Omental fat pad (tissue), 4 donors: Measurements from ENCODE around the gene HPN. TPM values are rescaled to one million over a fixed set of nuclear protein-coding genes. Genes with fewer than 3 reads are reported as not detected.
"Not testable (repeated sequence)": the region's sequence is repeated elsewhere in the genome, so short reads cannot be mapped to it uniquely, and the experiment has no call there.

Experiments used
- ATAC-seq: fragments of 150-250 bp; one replicate; pipeline ENCODE4 v1.9.1; 2016; ENCODE audit warnings: mild to moderate bottlenecking, moderate library complexity; ENCODE audit not compliant: low FRiP score
- DNase-seq: peaks from one replicate; pipeline ENCODE4 v3.0.0-alpha.2; 2019; ENCODE audit warnings: low spot score
- total RNA-seq, 4 donors: library from RNA; depleted of rRNA; stranded (reverse); fragments of >200 nt; gene quantifications; one replicate each; pipeline ENCODE4 v1.1.0, GENCODE V29; 2016
- TF ChIP-seq, protein P1 (sequence below), 3 donors: fragments of 450-650 bp; IDR thresholded peaks; one replicate each; pipeline ENCODE4 v1.5.1; 2016 to 2017; ENCODE audit warnings: antibody characterized with exemption in 3 of 3, mild to moderate bottlenecking in 3 of 3, moderate library complexity in 2 of 3

HPN gene
- total RNA-seq, 4 donors from 2014 or later = 0.95 to 1.4 (median 1.2) TPM

DNA sequence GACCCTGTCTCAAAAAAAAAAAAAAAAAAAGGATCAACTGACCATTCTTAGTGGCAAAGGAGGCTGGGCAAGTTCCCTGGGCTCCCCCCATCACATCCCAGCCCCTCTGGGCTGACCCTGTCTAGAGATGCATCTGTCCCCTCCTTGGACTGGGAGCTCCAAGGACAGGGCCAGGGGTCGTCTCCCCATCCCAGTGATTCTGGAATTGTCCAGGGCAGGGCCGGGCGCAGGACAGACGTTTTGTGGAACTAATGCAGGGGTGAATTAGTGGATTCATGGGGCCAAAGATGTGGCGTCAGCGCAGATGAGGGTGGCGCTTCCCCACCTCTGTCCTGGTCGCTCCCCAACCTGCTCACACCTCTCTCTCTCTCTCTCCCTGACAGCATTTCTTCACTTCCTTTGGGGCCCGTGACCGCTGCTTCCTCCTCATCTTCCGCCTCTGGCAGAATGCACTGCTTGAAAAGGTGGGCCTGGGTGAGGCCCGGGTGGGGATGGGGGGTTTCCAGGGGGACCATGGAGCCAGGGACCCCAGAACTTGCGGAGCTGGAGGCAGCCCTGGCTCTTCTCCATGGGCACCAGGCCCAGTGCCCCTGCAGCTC lies 30.3 kb upstream of the HPN start:
- TF ChIP-seq, protein P1, sequence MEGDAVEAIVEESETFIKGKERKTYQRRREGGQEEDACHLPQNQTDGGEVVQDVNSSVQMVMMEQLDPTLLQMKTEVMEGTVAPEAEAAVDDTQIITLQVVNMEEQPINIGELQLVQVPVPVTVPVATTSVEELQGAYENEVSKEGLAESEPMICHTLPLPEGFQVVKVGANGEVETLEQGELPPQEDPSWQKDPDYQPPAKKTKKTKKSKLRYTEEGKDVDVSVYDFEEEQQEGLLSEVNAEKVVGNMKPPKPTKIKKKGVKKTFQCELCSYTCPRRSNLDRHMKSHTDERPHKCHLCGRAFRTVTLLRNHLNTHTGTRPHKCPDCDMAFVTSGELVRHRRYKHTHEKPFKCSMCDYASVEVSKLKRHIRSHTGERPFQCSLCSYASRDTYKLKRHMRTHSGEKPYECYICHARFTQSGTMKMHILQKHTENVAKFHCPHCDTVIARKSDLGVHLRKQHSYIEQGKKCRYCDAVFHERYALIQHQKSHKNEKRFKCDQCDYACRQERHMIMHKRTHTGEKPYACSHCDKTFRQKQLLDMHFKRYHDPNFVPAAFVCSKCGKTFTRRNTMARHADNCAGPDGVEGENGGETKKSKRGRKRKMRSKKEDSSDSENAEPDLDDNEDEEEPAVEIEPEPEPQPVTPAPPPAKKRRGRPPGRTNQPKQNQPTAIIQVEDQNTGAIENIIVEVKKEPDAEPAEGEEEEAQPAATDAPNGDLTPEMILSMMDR (IDR thresholded peaks at IDR 0.05) = no peak
- no peak for ATAC-seq
- DNase-seq = no peak

DNA sequence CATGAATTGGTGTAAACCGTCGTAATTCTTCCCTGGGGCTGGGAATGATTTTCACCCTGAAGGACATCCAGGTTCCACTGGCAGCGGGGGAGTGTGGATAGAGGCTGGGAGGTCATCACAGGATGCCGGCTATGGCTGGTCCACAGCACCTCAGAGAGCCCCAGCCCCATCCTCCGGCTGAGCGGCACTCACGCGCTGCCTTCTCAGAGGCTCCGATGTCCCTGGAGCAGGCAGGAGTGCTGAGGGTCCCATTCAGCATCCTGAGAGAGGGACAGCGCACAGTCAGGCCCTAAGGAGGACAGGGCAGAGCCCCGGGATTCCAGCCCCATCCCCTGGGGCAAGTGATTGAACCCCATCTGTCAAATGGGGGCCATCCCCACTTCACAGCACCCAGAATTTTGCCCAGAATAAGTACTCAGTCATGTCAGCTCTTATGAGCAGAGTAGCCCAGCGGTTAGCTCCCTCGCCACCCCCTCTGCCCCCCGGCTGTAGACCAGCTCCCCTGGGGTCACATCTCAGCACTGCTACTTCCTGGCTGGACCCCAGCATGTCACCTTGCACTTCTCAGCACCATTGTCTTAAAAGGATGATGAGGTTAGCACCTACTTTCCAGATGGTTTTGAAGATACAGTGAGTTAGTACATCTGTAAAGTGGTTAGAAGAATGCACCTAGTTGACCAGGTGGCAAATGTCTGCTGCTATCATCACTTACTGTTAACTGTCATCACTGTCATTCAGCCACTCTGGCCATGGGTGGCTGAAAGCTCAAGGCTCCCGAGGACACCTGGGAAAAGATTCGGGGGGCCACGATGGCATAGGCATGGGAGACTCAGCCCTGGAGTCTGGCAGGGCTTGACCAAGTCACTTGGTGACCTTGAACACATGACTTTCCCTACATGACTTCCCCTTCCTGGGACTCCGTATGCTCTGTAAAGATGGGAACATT lies 29.5 kb upstream of the HPN start:
- no peak for ATAC-seq
- TF ChIP-seq, protein P1 (IDR thresholded peaks at IDR 0.05) = no peak
- DNase-seq = no peak

DNA sequence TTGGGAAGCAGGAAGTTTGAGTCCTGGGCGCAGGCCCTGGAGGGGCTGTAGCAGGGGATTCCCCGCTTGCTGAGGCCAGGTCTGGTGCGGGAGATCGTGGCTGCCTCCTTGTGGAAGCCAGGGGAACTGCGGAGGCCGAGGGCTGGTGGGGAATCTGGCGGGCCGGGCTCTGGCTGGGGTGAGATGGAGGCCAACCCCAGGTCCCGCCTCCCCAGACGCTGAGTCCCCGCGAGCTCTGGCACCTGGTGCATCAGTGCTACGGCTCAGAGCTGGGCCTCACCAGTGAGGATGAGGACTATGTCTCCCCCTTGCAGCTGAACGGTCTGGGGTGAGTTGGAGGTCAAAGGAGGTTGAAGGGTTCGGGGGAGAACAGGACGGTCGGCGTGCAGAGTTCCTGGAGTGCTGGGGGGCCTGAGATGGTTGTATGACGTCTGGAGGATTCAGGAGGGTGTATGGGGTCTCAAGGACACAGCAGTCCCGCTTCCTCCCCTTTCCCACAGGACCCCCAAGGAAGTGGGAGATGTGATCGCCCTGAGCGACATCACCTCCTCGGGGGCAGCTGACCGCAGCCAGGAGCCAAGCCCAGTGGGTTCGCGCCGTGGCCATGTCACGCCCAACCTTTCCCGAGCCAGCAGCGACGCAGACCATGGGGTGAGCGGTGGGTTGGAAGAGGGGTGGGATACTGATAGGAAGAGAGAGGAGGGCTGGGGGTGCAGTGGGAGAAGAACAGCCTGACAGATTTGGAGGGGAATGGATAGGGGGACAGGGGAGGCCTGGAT lies 28.3 kb upstream of the HPN start:
- ATAC-seq (peak; percentile 80), DNase-seq (peak; percentile 71)
- TF ChIP-seq, protein P1 (IDR thresholded peaks at IDR 0.05) = peak in 1 of 3 donors; percentile 90

DNA sequence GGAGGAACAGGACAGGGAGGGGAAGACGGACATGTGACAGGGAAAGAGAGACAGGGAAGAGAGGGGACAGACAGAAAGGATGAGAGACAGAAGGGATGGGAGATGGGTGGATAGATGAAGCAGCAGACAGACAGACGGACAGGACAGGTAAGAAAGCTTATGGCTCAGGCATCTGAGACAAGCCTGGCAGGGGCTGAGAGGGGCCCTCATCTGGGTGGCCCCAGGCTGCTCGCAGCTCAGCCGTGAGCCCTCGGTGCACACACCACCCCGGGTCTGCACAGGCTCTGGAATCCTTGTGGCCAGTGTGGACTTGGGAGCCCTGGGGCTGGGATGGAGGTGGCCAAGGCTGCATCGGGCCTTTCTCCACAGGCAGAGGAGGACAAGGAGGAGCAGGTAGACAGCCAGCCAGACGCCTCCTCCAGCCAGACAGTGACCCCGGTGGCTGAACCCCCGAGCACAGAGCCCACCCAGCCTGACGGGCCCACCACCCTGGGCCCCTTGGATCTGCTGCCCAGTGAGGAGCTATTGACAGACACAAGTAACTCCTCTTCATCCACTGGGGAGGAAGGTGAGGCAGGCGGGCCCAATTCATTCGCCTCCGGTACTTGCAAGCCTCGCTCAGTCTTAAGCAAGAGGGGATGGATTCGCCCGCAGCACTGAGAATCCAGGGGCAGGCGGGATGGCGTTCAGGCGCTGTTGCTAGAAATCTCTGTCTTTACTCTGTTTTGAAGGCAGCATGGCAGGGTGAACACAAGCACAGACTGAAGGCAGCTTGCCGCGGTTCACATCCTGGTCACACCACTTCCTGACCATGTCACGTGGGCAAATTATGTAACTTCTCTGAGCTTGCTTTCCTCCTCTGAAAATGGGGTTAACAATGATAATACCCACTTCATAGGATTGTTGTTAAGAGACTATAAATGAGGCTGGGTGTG lies 27.4 kb upstream of the HPN start:
- TF ChIP-seq, protein P1 (IDR thresholded peaks at IDR 0.05) = no peak
- ATAC-seq (no peak), DNase-seq (no peak)

DNA sequence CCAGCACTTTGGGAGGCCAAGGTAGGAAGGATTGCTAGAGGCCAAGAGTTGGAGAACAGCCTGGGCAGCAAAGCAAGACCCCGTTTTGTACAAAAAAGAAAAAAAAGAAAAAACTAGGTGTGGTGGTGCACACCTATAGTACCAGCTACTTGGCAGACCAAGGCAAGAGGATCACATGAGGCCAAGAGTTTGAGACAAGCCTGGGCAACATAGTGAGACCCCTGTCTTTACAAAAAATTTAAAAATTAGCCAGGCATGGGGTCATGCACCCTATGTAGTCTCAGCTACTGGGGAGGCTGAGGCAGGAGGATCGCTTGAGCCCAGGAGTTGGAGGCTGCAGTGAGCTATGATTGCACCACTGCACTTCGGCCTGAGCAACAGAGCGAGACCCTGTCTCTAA lies 26.7 kb upstream of the HPN start:
- ATAC-seq, DNase-seq: not testable (repeated sequence)

DNA sequence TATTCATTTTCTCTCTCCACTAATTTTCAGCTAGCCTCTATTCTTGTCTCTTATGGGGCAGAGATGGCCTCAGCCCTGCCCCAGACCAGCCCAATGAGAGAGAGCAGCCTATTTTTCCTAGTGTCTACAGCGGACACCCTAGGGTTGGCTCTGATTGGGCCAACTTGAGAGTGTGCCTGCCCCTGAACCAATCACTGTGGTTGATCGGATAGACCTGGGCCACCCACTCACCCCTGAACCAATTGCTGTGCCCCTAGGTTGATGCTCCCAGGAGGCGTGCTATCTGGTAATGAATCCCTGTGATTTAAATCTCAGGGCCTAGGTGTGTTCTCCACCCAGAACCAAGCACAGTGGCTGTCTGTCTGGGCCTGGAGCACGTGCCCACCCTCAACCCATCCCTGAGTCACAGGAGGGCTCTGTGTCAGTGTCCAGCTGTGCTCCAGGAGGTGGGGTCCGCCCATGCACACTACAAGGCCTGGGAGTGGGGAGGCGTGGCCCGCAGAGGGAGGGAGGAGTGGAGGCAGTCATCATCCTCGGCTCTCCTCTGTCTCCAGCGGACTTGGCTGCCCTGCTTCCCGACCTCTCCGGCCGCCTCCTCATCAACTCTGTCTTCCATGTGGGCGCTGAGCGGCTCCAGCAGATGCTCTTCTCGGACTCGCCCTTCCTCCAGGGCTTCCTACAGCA lies 26.1 kb upstream of the HPN start:
- ATAC-seq (peak; percentile 26), DNase-seq (no peak)
- TF ChIP-seq, protein P1 (IDR thresholded peaks at IDR 0.05) = no peak
